Kasumi-1 (cell line): Measurements from ENCODE around the gene MIA.
"Not testable (repeated sequence)": the region's sequence is repeated elsewhere in the genome, so short reads cannot be mapped to it uniquely, and the experiment has no call there.

Experiments
- DNase-seq, 2 experiments: peaks; one replicate each; lab custom pipeline; 2025; lab: John Stamatoyannopoulos, UW

MIA gene

GRCh38 chr19:40803857-40804782 lies 28.8 kb downstream of the MIA start:
- DNase-seq, result peak in 1 of 2 experiments; percentile 6

DNA sequence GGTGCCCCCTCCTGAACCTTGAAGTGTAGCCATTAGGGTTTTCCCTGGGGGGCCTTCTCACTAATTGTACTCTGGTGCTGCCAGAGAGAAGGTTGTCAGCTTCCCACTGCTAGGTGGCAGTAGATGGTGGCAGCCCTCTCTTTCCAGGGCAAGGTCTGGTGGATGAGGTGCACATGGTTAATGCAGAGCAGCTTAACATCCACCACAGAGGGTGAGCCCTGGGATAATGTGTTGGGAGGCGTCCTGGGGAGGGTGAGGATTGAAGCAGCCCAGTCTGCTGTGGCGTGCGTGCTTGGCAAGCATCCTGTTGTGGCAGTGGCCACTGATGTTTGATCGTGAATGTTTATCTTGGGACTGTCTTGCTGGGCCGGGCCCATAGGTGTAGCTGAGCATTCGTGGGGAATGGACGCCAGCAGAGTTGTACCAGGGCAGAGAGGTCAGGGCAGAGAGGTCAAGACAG lies 29.5 kb downstream of the MIA start:
- no peak for DNase-seq

GRCh38 chr19:40805258-40805868 lies 30.0 kb downstream of the MIA start:
- DNase-seq, result no peak

GRCh38 chr19:40806423-40807146 lies 31.3 kb downstream of the MIA start:
- DNase-seq, result peak; percentile 65 to 70

- DNase-seq, result no peak
These were observed 32.1 kb downstream of the MIA start for GRCh38 chr19:40807147-40808020.

- no peak for DNase-seq
These were observed 32.7 kb downstream of the MIA start for GRCh38 chr19:40808021-40808325.

GRCh38 chr19:40808497-40808896 lies 33.2 kb downstream of the MIA start:
- DNase-seq, result no peak

DNA sequence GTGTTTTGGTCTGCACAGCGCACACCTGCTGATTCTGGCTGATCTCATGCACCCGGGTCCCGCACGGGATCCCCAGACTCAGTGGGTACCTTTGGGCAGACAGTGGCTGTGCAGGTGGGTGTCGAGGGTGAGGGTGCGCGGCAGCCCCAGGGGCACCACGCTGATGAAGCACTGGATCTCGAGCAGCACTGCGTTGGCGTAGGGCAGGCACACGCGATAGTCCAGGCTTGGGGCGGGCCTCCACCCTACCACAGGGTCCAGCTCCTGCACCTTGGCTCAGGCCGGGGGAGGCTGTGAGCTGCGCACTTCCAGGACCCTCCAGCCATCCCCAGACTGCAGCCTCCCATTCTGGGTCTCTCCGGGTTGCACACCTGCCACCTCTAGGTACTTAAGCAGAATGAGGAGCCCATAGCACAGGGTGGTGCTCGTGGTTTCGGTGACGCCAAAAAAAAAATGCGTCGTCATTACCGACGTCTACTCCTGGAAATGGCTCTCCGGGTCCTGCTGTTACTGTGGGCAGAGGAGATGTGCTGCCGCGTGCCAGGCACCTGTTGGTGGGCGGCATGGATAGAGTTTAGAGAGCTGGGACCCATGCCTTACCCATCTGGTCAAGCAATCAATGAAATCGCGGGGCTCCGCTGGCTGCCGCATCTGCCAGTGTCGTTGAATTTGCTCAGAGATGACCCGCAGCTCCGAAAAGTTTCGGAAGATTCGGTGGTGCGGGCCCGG lies 34.2 kb downstream of the MIA start:
- no peak for DNase-seq

GRCh38 chr19:40810160-40810559 lies 34.8 kb downstream of the MIA start:
- no peak for DNase-seq

GRCh38 chr19:40810649-40811408 lies 35.5 kb downstream of the MIA start:
- DNase-seq, result peak; percentile 41 to 55

DNA sequence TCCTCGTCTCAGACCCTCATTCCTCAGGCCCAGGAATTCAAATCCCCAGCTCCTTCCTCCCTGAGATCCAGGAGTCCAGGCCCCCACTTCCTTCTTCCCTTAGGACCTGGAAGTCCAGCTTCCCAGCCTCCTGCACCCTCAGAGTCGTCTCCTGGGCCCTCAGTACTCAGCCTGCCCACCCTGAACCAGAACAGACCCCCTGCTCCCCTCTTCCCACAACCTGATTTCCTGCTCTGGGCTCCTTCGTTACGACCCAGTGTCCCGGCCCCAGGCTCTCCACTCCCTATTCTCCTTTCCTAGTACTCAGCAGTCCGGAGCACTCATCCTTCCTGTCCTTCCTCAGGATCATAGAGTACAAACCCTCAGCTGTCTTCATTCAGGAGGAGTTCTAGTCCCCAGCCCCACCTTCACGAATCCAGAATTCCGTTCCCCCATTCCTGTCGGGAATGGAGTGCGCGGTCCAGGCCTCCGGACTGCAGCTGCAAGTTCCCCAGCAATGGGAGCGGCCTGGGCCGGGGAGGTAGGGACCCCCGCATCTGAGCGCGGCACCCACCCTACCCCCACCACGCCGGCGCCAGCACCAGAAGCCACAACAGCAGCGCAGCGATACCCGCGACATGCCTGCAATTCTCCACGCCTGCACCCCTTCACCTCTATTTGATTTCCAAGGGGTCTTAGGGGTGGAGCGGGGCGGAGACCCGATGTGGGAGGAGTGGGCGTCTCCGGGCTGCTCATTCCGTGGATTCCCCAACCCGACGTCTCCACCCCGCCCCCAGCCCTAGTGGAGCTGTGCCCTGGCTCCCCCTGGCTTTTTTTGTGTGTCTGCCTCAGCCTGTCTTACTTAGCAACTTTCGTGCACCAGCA lies 36.4 kb downstream of the MIA start:
- DNase-seq, result peak in 1 of 2 experiments; percentile 14

DNA sequence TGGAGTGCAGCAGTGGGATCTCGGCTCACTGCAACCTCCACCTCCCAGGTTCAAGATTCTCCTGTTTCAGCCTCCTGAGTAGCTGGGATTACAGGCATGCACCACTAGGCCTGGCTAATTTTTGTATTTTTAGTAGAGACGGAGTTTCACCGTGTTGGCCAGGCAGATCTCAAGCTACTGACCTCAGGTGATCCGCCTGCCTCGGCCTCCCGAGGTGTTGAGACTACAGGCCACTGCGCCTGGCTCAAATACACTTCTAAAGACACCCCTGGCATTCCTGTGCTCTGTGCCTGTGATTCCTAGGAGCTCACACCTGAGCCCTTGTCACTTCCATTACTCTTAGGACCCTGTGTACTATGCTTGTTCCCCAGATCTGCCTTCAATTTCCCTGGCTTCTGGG lies 37.2 kb downstream of the MIA start:
- not testable (repeated sequence) for DNase-seq

DNA sequence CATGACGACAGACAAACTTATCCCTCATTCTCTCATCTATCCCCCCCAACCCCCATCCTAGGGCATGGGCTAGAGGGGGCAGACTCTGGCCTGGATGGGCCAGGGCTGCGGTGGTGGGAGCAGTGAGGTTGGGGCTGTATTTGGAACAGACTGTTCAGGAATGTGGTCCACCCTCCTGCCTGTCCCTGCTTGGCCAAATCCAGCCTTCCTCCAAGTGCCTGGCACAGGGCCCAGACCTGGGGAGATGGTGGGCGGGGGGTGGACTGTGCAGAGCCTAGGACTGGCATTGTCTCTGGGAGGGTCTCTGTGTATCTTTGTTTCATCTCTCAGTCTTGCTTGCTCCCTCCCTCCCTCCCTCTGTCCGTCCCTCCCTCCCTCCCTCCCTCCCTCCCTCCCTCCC lies 37.9 kb downstream of the MIA start:
- no peak for DNase-seq

GRCh38 chr19:40815223-40815622 lies 39.9 kb downstream of the MIA start:
- DNase-seq, result no peak

- DNase-seq, result peak in 1 of 2 experiments; percentile 21
These were observed 43.4 kb downstream of the MIA start for GRCh38 chr19:40818480-40819399.

- peak; percentile 23 to 57 for DNase-seq
These were observed 44.3 kb downstream of the MIA start for GRCh38 chr19:40819479-40820234.

GRCh38 chr19:40822161-40822560 lies 46.8 kb downstream of the MIA start:
- no peak for DNase-seq
